Peyer's patch (tissue), 4 donors: ENCODE results near the gene MECR.

Experiments used
- CTCF ChIP-seq, 6 experiments: fragments of 450-650 bp in 4 of 6; fragments of 200-600 bp in 2 of 6; sonication (generic) in 1 of 6; IDR thresholded peaks; one replicate each; pipeline ENCODE4 v1.5.1; 2017 to 2019; ENCODE audit warnings: antibody characterized with exemption in 6 of 6, mild to moderate bottlenecking in 3 of 6, moderate library complexity in 1 of 6
- POLR2A ChIP-seq, 2 donors: fragments of 450-650 bp; IDR thresholded peaks; one replicate each; pipeline ENCODE4 v1.5.1; 2017; ENCODE audit warnings: antibody characterized with exemption in 2 of 2, mild to moderate bottlenecking in 2 of 2, moderate library complexity in 2 of 2

GRCh38 chr1:29260531-29260930, 29.8 kb upstream of the MECR start:
- no peak for TF ChIP-seq CTCF (IDR thresholded peaks at IDR 0.05)
- TF ChIP-seq POLR2A (IDR thresholded peaks at IDR 0.05): no peak
